Stimulated activated naive CD8-positive, alpha-beta T cell treated with anti-CD3 and anti-CD28 coated beads, Interleukin-15, amount 100 ng/mL, for 72 hours (primary cell): ENCODE measurements around the gene PCP4.

Source experiments
- ATAC-seq: fragments of 150-1000 bp; cut with Tn5 transposase; 2 replicates; pipeline ENCODE4 v1.10.0; 2021; ENCODE audit warnings: mild to moderate bottlenecking, moderate library complexity
- DNase-seq, 2 donors: peaks; one replicate each; pipeline ENCODE4 v3.0.0; 2021 to 2022
- H3K27ac Mint-ChIP-seq, 2 donors: one replicate each; pipeline ENCODE4 v1.8.0; 2022; ENCODE audit warnings: mild to moderate bottlenecking in 2 of 2, mixed read lengths in 2 of 2, moderate library complexity in 2 of 2
- H3K27me3 Mint-ChIP-seq: one replicate; pipeline ENCODE4 v1.8.0; 2022; ENCODE audit warnings: mixed read lengths
- H3K4me1 Mint-ChIP-seq: one replicate; pipeline ENCODE4 v1.8.0; 2022; ENCODE audit warnings: mild to moderate bottlenecking, mixed read lengths
- H3K4me3 Mint-ChIP-seq, 2 donors: one replicate each; pipeline ENCODE4 v1.8.0; 2022; ENCODE audit warnings: mild to moderate bottlenecking in 2 of 2, mixed read lengths in 2 of 2, moderate library complexity in 1 of 2
- H3K9me3 Mint-ChIP-seq, 2 donors: one replicate each; pipeline ENCODE4 v1.8.0; 2022; ENCODE audit warnings: mixed read lengths in 2 of 2

The PCP4 gene

GRCh38 chr21:39852021-39852721 is 15.1 kb upstream of the PCP4 start:
- Mint-ChIP-seq H3K27ac (no peak overlapping the region), H3K27me3 (no peaks in the 10 kb centered on the region), H3K4me3 (no peak overlapping the region), H3K4me1 (no peaks in the 10 kb centered on the region), H3K9me3 (peaks cover 4 to 12% of the 10 kb centered on the region in 2 donors)
- DNase-seq (no peak), ATAC-seq (no peak)

DNA sequence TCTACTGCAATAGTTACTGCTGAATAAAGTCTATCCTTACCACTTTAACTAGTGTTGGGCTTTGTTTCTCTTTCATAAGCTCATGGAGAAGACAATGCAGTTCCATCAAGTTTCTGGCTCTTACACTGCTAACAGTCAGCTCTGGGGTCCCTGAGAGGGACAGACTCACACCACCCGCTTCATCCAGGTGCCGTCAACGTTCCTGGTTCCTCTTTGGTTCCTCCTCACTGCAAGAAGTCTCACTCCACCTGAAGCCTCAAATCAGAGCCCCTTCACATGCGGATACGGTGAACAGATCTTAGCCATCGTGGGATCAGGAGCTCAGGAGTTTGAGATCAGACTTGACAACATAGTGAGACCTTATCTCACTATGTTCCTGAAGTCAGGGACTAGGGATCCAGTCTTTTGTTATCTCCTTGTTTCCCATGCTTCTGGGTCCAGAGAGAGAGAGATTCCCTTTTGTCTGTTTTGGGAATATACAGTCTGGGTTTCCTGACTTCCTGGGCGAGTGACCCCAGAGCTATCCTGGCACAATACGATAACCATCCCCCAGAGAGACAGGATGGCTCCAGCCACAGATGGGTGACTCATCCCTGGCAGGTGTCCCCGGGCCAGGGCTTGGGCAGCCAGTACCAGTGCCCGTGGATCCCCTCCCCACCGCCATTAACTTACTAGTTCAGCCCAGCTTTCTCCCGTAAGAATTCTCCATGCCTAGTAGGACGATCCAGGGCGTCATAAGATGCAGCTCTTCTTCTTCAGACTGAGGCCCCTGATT is 14.3 kb upstream of the PCP4 start:
- H3K27ac Mint-ChIP-seq, result peak overlapping the region in 1 of 2 donors; percentile 22
- ATAC-seq (no peak), DNase-seq (no peak)
- no peaks in the 10 kb centered on the region for H3K4me1 Mint-ChIP-seq
- H3K27me3 Mint-ChIP-seq, result no peaks in the 10 kb centered on the region
- H3K9me3 Mint-ChIP-seq, result peaks cover 4 to 12% of the 10 kb centered on the region in 2 donors
- H3K4me3 Mint-ChIP-seq, result no peak overlapping the region

GRCh38 chr21:39854572-39854971 is 12.7 kb upstream of the PCP4 start:
- no peak overlapping the region for H3K27ac Mint-ChIP-seq
- no peak overlapping the region for H3K4me3 Mint-ChIP-seq
- no peaks in the 10 kb centered on the region for H3K27me3 Mint-ChIP-seq
- DNase-seq, result no peak
- H3K4me1 Mint-ChIP-seq, result no peaks in the 10 kb centered on the region
- ATAC-seq, result no peak
- peaks cover 4 to 12% of the 10 kb centered on the region in 2 donors for H3K9me3 Mint-ChIP-seq

- H3K4me3 Mint-ChIP-seq, result no peak overlapping the region
- no peak for DNase-seq
- H3K27me3 Mint-ChIP-seq, result no peaks in the 10 kb centered on the region
- ATAC-seq, result no peak
- H3K27ac Mint-ChIP-seq, result no peak overlapping the region
- peaks cover 4 to 12% of the 10 kb centered on the region in 2 donors for H3K9me3 Mint-ChIP-seq
- no peaks in the 10 kb centered on the region for H3K4me1 Mint-ChIP-seq
These were observed 11.6 kb upstream of the PCP4 start for GRCh38 chr21:39855595-39855994.

DNA sequence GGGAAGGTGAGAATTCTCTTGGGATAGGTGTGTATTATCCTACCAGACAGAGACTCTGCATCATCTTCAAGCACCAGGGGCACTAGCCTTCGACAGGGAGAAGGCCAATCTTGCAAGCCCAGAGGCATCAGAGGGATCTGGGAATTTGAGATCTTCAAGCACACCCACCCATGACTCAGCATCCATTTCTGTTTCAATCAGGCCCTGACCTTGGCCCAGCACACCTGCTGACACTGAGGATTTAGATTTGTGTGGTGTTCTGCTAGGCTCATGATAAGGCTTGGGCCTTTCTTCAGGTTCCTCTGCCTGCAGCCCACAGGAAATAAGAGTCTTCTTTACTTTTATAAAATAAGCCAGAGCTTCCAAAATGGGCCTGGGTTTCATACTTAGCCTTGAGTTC is 6.6 kb upstream of the PCP4 start:
- Mint-ChIP-seq H3K4me3 (no peak overlapping the region), H3K27ac (no peak overlapping the region), H3K4me1 (no peaks in the 10 kb centered on the region), H3K27me3 (no peaks in the 10 kb centered on the region), H3K9me3 (no peaks in the 10 kb centered on the region)
- DNase-seq (no peak), ATAC-seq (no peak)

DNA sequence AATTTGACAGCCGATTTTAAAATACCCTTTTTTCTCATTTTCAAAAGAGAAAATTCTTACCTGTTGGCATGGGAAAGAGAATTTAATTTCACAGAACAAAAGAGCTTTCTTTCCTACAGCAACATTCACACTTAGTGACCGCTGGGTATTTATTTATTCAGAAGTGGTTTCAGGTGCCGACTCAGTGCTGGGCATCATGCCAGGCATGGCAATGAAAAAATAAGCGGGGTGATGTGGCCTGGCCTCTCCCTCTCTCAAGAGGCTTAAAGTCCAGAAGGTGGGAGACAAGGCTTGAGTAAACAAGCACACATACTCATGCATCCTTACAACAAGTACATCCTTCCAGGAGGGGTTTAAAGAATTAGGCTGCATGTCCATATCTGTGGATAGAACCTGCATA is 4.1 kb upstream of the PCP4 start:
- Mint-ChIP-seq H3K4me1 (peaks cover 5% of the 10 kb centered on the region), H3K27ac (no peak overlapping the region), H3K4me3 (no peak overlapping the region), H3K27me3 (peaks cover 12% of the 10 kb centered on the region), H3K9me3 (no peaks in the 10 kb centered on the region)
- DNase-seq (no peak), ATAC-seq (no peak)

DNA sequence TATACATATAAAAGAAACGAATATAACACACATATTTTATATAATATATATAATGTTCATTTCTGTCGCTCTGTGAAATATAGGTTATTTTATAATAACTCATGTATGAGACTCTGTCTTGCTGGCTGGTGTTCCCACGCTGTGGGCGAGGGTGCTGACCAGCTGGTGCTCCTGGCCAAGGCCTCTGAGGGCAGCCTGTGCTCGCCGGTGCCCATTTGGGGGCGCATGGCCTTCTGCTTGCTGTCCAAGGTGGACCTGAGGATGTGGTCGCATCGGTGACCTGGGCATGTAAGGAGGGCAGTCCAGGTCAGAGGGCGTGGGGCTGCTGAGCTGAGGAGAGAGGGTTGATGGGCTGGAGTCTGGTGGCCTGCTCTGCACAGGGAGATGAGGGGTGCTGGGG is 1.1 kb upstream of the PCP4 start:
- Mint-ChIP-seq H3K4me3 (no peak overlapping the region), H3K4me1 (peaks cover 5% of the 10 kb centered on the region), H3K9me3 (no peaks in the 10 kb centered on the region), H3K27ac (peak overlapping the region in 1 of 2 donors; percentile 74), H3K27me3 (peaks cover 28% of the 10 kb centered on the region)
- no peak for DNase-seq
- no peak for ATAC-seq

DNA sequence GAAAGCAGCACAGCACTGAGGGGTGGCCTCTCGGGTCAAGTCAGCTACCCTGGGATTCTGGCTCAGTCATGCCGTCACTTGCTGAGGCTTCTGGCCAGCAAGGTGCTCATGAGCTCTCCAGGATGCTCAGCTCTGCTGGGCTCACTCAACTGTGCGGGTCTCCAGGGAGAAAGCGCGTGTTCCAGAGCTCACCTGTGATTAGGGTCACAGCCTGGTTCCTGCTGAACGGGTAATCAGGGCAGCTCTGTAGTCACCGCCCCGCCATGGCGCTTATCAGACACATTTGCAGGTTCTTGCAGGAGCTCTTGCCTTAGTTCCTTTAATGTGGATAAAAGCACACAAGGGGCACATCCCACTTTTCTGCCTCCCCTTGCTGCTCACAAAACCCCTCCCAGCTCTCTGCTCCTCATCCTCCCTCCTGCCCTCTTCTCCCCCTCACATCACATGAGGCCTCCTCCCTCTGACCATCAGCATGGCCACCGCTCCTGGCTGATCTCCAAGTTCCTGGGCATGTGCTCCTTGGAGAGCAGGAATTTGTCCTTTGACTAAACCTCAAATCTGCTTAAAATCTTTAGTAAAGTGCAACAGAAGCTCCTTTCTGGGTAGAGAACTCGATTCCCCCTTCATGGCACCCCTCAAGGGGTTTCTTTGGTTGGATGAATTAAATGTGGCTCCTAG is 2.0 kb downstream of the PCP4 start:
- no peaks in the 10 kb centered on the region for H3K9me3 Mint-ChIP-seq
- peaks cover 5% of the 10 kb centered on the region for H3K4me1 Mint-ChIP-seq
- DNase-seq (no peak), ATAC-seq (no peak)
- peaks cover 28% of the 10 kb centered on the region for H3K27me3 Mint-ChIP-seq
- H3K4me3 Mint-ChIP-seq, result no peak overlapping the region
- no peak overlapping the region for H3K27ac Mint-ChIP-seq

GRCh38 chr21:39873687-39874086 is 6.4 kb downstream of the PCP4 start:
- no peak overlapping the region for H3K27ac Mint-ChIP-seq

DNA sequence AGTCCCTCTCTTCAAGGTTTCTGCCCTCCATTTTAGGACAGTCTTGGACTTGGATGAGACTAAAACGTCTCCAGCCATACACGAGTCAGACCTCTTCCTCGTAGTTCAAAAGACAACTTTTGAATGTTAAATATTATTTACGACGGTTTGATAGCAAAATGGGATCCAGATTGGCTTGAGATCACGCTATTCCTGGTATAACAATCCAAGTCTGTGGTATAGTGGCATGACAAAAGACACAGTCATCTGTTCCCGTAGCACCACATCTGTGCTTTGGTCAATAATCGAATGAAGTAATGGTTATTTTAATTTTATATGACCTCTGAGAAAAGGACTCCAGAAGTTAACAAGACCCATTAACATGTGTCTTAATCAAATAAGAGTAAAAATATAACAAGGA is 7.0 kb downstream of the PCP4 start:
- H3K4me1 Mint-ChIP-seq, result no peaks in the 10 kb centered on the region
- no peak for DNase-seq
- no peak overlapping the region for H3K4me3 Mint-ChIP-seq
- no peak overlapping the region for H3K27ac Mint-ChIP-seq
- no peak for ATAC-seq
- H3K9me3 Mint-ChIP-seq, result peaks cover 0 to 4% of the 10 kb centered on the region in 2 donors
- peaks cover 5% of the 10 kb centered on the region for H3K27me3 Mint-ChIP-seq

More at GRCh38 chr21:39873687-39874086, 6.4 kb downstream of the PCP4 start:
- no peak overlapping the region for H3K4me3 Mint-ChIP-seq
- DNase-seq, result no peak
- no peaks in the 10 kb centered on the region for H3K4me1 Mint-ChIP-seq
- H3K27me3 Mint-ChIP-seq, result peaks cover 10% of the 10 kb centered on the region
- ATAC-seq, result no peak
- peaks cover 0 to 4% of the 10 kb centered on the region in 2 donors for H3K9me3 Mint-ChIP-seq

GRCh38 chr21:39874759-39875158 is 7.5 kb downstream of the PCP4 start:
- no peaks in the 10 kb centered on the region for H3K4me1 Mint-ChIP-seq
- DNase-seq (no peak), ATAC-seq (no peak)
- no peaks in the 10 kb centered on the region for H3K27me3 Mint-ChIP-seq
- H3K4me3 Mint-ChIP-seq, result no peak overlapping the region
- H3K27ac Mint-ChIP-seq, result no peak overlapping the region
- H3K9me3 Mint-ChIP-seq, result peaks cover 0 to 4% of the 10 kb centered on the region in 2 donors

GRCh38 chr21:39881661-39882060 is 14.4 kb downstream of the PCP4 start:
- ATAC-seq (no peak), DNase-seq (no peak)
- Mint-ChIP-seq H3K27me3 (no peaks in the 10 kb centered on the region), H3K4me1 (no peaks in the 10 kb centered on the region), H3K9me3 (peaks cover 0 to 4% of the 10 kb centered on the region in 2 donors), H3K27ac (no peak overlapping the region), H3K4me3 (no peak overlapping the region)

DNA sequence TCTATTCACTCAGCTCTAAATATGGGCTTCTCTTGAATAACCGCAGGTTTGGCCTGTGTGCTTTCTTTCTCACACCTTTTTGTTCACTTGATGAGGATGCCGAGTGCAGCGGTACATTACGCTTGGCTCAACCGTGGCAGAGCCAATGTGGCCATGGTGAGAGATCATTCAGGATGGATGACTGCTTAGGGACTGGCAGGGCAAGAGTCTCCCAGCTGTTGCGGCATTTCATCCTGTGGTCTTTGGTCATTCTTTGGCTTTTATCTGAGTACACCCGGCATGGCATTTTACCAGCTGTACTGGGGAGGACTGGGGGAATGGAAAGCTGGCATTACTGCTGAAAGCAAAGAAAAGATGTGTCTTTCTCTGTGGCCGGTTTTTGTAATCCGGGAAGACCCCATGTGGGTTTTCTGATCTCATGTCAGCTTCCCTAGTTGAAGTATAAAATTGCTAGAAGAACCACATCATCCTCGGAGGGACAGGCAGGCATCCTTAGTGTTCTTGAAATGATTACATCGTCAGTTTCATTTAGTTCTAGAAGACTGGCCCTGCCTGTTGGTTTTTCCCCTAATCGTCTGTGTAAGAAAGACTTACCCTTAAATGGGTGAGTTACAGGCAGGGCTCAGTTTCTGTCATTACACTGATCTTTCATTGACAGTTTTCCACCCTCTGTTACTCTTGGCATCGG is 15.1 kb downstream of the PCP4 start:
- no peak overlapping the region for H3K27ac Mint-ChIP-seq
- no peak for ATAC-seq
- no peaks in the 10 kb centered on the region for H3K4me1 Mint-ChIP-seq
- DNase-seq, result no peak
- no peak overlapping the region for H3K4me3 Mint-ChIP-seq
- peaks cover 0 to 4% of the 10 kb centered on the region in 2 donors for H3K9me3 Mint-ChIP-seq
- no peaks in the 10 kb centered on the region for H3K27me3 Mint-ChIP-seq

- ATAC-seq, result no peak
- Mint-ChIP-seq H3K27me3 (no peaks in the 10 kb centered on the region), H3K4me3 (no peak overlapping the region), H3K27ac (no peak overlapping the region), H3K4me1 (no peaks in the 10 kb centered on the region), H3K9me3 (peaks cover 0 to 3% of the 10 kb centered on the region in 2 donors)
- DNase-seq, result no peak
These were observed 15.6 kb downstream of the PCP4 start for GRCh38 chr21:39882839-39883195.

DNA sequence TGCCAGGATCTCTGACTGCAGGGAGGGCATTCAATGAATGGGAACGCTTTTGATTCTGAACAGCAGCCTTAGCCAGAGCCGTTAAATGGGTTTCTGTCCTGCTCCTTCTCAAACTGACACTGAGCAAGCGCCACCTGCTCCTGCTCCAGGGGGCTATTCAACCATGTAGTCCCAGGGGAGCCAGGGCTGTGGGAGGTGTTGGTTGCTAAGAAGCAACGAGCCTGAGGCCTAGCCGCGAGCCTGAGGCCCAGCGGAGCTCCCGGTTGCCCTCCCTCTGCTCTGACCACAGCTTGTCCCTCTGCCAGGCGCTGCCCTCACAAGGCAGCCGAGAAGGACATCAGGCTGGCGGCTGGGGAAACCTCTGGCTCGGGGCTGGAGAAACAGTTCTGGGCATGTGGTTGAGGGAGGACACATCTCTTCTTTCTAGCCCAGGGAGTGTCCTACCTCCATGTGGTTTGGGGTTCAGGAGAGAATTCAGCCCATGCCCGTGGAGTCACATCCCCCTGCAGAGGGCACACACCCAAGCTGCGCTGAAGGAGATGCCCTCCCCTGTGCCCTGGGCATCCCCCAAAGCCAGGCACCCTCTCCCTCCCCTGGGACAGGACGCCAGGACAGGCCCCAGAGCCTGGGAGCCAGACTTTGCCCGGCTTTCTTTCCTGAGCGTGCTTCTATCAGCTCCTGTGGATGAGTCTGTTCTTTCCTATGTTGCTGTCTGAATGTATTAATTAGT is 18.0 kb downstream of the PCP4 start:
- H3K4me1 Mint-ChIP-seq, result no peaks in the 10 kb centered on the region
- DNase-seq, result no peak

More for the DNA sequence above, 18.0 kb downstream of the PCP4 start:
- Mint-ChIP-seq H3K27ac (no peak overlapping the region), H3K27me3 (no peaks in the 10 kb centered on the region), H3K9me3 (no peaks in the 10 kb centered on the region), H3K4me3 (no peak overlapping the region)
- no peak for ATAC-seq
